GM12872 (cell line): ENCODE measurements around the gene CC2D1A.

Source experiments
- TF ChIP-seq, protein P1 (sequence below): IDR thresholded peaks from 3 replicates; pipeline ENCODE4 v1.5.1; 2011; ENCODE audit warnings: low read depth, mild to moderate bottlenecking, low read length, moderate library complexity; ENCODE audit not compliant: insufficient read depth

CC2D1A gene

DNA sequence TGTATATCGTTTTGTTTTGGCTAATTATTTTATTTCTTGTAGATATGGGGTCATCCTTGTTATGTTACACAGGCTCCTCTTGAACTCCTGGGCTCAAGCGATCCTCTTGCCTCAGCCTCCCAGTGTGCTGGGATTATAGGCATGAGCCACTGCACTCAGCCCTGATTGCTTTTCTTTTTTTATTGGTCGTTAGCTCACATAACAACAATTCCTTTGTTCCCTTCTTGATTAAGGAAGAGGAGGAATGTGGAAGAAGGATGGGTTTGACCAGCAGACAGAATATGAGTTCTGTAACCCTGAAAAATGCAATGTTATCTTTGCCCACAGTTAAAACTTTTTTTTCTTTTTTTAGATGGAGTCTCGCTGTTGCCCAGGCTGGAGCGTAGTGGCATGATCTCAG lies 11.4 kb upstream of the CC2D1A start:
- TF ChIP-seq, protein P1, sequence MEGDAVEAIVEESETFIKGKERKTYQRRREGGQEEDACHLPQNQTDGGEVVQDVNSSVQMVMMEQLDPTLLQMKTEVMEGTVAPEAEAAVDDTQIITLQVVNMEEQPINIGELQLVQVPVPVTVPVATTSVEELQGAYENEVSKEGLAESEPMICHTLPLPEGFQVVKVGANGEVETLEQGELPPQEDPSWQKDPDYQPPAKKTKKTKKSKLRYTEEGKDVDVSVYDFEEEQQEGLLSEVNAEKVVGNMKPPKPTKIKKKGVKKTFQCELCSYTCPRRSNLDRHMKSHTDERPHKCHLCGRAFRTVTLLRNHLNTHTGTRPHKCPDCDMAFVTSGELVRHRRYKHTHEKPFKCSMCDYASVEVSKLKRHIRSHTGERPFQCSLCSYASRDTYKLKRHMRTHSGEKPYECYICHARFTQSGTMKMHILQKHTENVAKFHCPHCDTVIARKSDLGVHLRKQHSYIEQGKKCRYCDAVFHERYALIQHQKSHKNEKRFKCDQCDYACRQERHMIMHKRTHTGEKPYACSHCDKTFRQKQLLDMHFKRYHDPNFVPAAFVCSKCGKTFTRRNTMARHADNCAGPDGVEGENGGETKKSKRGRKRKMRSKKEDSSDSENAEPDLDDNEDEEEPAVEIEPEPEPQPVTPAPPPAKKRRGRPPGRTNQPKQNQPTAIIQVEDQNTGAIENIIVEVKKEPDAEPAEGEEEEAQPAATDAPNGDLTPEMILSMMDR: no peak

DNA sequence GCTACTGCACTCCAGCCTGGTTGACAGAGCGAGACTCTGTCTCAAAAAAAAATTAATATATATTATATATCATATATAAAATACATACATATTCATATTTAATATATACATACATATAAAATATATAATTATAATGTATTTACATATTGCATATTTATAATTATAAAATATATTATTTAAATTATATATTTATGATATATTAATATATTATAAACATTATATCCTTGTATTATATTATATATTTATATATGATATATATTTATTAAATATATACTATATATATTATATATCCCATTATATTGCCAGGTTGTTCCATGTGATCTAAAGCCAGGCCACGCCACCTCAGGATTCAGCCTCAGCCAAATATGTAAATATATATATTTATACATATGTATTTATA lies 9.8 kb upstream of the CC2D1A start:
- TF ChIP-seq, protein P1: no peak

DNA sequence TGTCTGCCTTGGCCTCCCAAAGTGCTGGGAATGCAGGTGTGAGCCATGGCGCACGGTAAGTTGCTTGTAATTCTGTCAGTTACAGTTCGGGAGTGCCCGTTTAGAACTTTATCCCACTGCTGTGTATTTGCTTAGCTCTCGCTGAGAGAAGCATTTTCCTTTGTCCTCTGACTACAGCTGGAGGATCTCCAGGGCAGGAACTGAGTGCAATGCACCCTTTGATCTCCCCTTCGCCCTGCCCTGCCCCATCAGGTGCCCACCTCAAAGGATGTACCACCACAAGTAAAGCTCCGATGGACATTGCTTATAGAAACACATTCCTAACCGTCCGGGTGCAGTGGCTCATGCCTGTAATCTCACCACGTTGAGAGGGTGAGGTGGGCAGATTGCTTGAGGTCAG lies 6.6 kb upstream of the CC2D1A start:
- TF ChIP-seq, protein P1: no peak

DNA sequence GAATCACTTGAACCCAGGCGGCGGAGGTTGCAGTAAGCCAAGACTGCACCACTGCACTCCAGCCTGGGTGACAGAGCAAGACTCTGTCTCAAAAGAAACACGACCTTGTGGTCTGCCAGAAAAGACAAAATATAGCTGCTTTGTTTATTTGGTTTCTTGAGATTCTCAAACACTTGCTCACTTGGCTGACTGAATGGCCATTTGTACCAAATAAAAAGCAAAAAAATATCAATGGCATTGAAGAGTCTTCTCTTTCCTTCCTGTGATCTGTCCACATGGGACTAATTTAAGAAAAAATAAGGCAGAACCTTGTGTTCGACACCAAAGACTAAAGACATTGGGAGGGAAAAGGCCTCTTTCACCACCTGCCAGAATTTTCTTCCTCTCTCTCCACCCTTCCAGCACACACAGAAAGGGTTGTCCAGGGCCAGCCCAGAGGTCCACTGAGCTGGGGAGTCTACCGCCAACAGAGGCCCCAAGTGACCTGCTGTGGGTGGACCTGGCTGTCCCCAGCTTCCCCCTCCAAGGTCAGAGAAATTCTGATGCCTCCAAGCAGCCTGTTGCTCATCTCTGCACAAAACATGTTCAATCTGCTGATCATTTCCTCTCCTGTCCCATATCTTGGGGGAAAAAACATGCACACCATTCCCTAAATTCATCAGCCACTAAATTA lies 6.0 kb upstream of the CC2D1A start:
- TF ChIP-seq, protein P1: no peak

DNA sequence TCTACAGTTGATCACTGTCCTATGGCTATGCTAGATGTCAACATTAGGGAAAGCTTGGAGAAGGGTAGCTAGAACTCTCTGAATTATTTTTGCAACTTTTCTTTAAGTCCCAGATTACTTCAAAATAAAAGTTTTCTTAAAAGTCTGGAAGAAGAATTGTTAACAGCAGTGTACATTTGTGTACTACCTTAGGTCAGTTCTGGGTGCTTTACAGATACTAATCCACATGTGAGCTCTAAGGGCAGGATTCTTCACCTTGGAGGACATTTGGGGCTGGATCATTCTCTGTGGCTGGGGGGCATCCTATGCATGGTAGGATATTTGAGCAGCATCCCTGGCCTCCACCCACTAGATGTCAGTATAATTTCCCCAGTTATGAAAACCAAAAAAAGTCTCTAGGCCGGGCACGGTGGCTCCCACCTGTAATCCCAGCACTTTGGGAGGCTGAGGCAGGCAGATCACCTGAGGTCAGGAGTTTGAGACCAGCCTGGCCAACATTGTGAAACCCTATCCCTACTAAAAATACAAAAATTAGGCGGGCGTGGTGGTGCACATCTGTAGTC lies 2.9 kb upstream of the CC2D1A start:
- TF ChIP-seq, protein P1: 0 out of 3 replicates have a peak, but pooled peaks have one; percentile 45

DNA sequence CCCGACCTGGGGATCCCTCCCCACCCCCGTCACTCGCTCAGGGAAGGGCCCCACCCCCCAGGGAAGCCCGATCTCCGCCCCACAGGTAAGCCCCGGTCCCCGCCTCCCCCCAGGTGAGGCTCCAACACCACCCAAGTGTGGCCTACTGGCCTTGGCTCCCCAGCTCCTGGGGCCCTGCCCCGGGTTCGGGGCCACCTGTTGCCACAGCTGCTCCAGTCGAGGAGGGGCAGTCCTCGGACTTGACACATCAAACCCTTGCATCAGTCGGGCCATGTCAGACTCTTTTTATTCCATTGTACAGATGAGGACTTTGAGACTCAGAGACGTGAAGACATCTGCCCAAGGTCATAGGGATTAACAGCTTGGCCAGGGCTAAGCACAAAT lies 512 bp downstream of the CC2D1A start:
- TF ChIP-seq, protein P1: no peak

DNA sequence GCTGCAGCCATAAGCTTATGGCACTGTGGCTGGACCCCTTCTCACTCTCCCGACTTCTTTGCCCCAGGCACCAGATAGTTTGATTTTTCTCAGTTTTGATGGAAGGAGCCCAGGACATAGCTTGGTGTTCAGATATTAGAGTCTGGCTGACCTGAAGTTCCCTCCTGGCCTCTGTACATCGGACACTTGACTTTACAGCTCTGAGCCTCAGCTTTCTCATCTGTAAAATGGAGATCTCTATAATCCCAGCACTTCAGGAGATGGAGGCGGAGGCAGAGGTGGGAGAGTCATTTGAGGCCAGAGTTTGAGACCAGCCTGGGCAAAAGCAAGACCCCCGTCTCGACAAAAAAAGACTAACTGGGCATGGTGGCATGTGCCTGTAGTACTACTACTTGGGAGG lies 909 bp downstream of the CC2D1A start:
- TF ChIP-seq, protein P1: no peak
